Colon (tissue), 2 donors: Measurements from ENCODE around the gene TM6SF1.

ENCODE experiments used
- FAIRE-seq: peaks from 2 replicates; lab custom pipeline; 2012; peaks lifted over from hg19 to GRCh38; lab: Jason Lieb, UNC
- donor health status: control.
- donor health status: control.

The TM6SF1 gene

DNA sequence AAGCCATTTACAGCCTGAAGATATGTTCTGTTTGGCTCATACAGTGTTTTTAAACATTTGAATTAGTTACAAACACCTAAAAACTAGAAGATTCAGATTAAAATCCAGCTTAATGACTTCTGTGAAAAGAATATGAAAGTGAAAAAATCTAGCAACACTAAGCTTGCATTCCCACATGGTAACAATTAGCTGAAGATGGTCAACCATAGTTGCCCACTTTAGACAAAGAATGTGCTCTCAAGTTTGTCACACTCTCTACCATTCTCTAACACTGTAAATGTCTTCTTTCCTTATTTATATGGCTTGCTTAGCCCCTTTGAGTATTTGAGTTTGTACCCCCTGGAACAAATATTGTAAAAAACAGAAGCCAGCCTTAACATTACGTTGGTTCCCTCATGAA lies 67.4 kb downstream of the TM6SF1 start:
- FAIRE-seq: no peak

DNA sequence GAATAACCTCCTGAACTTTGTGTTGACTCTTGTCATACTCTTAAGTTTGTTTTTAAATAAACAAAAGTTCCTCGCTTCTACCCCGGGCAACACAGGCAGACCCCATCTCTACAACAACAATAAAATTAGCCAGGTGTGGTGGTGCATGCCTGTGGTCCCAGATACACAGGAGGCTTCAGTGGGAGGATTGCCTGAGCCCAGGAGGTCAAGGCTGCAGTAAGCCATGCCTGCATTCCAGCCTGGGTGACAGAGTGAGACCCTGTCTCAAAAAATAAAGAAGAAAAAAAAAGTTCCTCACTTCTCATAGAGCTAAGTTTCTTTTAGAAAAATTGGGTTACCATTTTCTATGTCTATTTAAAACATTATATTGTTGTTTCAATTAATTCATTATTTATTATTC lies 70.9 kb downstream of the TM6SF1 start:
- FAIRE-seq: no peak

DNA sequence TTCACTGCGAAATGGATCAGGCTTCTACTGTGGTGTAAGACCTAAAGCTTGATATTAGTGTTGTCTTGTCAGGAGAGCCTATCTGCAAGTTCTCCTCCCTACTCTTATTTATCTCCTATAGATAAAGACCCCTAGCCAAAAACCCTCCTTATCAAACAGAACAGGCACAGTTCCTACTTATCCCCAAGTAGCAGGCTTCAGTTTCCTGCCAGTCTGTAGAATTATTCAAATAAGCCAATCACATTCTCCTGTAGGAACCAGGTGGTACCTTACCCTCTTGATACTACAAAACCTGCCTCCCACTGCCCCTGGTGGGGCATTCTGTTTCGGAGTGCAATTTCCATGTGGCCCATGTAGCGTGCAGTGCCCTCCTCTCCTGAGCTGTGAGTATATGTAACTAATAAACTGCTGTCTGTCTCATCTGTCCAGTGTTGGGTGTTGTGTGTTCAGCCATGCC lies 71.5 kb downstream of the TM6SF1 start:
- no peak for FAIRE-seq

DNA sequence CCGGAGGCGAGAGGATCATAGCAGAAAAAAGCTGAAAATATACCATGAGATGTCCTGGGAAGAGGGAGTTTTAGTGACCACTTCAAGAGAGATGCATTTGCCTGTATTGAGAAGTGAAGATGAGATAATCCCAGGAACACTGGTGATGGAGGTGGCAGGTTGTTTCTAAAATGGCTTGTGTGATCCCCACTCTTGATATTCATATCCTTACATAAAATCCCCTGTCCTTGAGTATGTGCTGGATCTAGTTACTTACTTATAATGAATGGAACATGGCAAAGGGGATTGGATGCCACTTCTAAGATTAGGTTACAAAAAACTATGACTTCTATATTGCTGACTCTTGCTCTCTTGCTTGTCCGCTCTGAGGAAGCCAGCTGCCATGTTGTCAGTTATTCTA lies 78.1 kb downstream of the TM6SF1 start:
- FAIRE-seq: no peak
